ENCODE data around the gene HOXD10.

HOXD10 gene

GRCh38 chr2:176082824-176083751 is 33.5 kb upstream of the HOXD10 start:
- DNase-seq (ENCODE audit: low read depth) = no peak

GRCh38 chr2:176083796-176084261 is 32.7 kb upstream of the HOXD10 start, which contains the start of gene EVX2:
EVX2 (minus strand) TSS chr2:176083962; CDS start chr2:176083776, 186 bp downstream.
- DNase-seq (ENCODE audit: low read depth) = no peak

GRCh38 chr2:176084611-176085119 is 31.9 kb upstream of the HOXD10 start:
- DNase-seq (ENCODE audit: low read depth) = no peak

- no peak for DNase-seq (ENCODE audit: low read depth)
Measured at GRCh38 chr2:176085120-176085788, 31.3 kb upstream of the HOXD10 start.

GRCh38 chr2:176085861-176086771 is 30.5 kb upstream of the HOXD10 start:
- DNase-seq (ENCODE audit: low read depth) = no peak

GRCh38 chr2:176087330-176088047 is 29.1 kb upstream of the HOXD10 start:
- DNase-seq (ENCODE audit: low read depth) = no peak

GRCh38 chr2:176088048-176088936 is 28.3 kb upstream of the HOXD10 start:
- no peak for DNase-seq (ENCODE audit: low read depth)

- DNase-seq (ENCODE audit: low read depth) = no peak
Measured at GRCh38 chr2:176088937-176089842, 27.4 kb upstream of the HOXD10 start.

- DNase-seq (ENCODE audit: low read depth) = no peak
Measured at GRCh38 chr2:176089843-176090395, 26.7 kb upstream of the HOXD10 start.

GRCh38 chr2:176090862-176091261 is 25.7 kb upstream of the HOXD10 start:
- DNase-seq (ENCODE audit: low read depth) = no peak

- no peak for DNase-seq (ENCODE audit: low read depth)
Measured at GRCh38 chr2:176091329-176092258, 25.0 kb upstream of the HOXD10 start.

- DNase-seq (ENCODE audit: low read depth) = no peak
Measured at GRCh38 chr2:176092270-176093144, 24.1 kb upstream of the HOXD10 start, which contains the start of gene HOXD13. HOXD13 (plus strand) TSS chr2:176092721; CDS start chr2:176092891, 170 bp downstream.

- no peak for DNase-seq (ENCODE audit: low read depth)
Measured at GRCh38 chr2:176093145-176093897, 23.3 kb upstream of the HOXD10 start.

GRCh38 chr2:176093898-176094249 is 22.7 kb upstream of the HOXD10 start:
- no peak for DNase-seq (ENCODE audit: low read depth)

- DNase-seq (ENCODE audit: low read depth) = no peak
Measured at GRCh38 chr2:176094349-176094748, 22.2 kb upstream of the HOXD10 start.

- DNase-seq (ENCODE audit: low read depth) = no peak
Measured at GRCh38 chr2:176095421-176095820, 21.2 kb upstream of the HOXD10 start.

All from stromal cell of bone marrow (primary cell).